GM19324 (cell line): ENCODE results near the gene MSRB3.
"Not testable (repeated sequence)": the region's sequence is repeated elsewhere in the genome, so short reads cannot be mapped to it uniquely, and the experiment has no call there.

ENCODE experiments used
- ATAC-seq: cut with Tn5 transposase; IDR thresholded peaks from one replicate; pipeline ENCODE4 v1.9.1; 2021; ENCODE audit warnings: mild to moderate bottlenecking, moderate library complexity; ENCODE audit not compliant: unreplicated experiment, low FRiP score

MSRB3 gene

DNA sequence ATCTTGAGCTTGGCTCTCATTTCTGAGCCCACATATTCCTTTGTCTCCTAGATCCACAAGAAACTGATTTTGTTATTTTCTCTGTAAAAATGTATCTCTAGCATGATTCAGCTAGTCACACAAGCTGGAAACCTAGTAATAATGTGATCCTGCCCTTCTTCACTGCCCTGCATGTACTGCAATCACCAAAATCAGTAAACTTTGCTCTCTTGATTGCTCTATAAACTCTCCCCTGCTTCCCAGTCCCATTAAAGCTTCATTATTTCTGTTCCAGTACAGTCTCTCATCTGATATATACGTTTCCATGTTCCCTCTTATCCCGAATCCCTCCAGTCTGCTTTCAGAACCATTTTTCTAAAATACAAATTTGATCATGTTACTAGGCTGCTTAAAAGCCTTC, 166.5 kb downstream of the MSRB3 start:
- no peak for ATAC-seq

DNA sequence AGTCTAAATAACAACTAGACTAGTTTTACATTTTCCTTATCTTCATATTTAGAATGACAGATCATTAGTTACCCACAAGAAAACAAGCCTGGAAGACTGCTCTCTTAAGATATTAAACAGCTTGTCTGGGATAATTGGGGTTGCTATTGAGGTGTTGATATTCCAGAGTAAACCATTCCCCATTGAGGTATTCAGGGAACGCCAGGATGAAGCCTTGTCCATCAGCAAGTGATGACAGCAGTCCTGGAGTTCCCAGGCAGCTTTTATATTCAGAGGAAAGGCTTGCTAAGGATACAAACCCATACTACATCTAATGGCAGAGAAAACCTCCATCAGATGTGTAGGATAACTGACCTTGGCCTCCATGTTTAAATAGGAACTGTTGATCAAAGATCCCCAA, 168.4 kb downstream of the MSRB3 start:
- no peak for ATAC-seq

DNA sequence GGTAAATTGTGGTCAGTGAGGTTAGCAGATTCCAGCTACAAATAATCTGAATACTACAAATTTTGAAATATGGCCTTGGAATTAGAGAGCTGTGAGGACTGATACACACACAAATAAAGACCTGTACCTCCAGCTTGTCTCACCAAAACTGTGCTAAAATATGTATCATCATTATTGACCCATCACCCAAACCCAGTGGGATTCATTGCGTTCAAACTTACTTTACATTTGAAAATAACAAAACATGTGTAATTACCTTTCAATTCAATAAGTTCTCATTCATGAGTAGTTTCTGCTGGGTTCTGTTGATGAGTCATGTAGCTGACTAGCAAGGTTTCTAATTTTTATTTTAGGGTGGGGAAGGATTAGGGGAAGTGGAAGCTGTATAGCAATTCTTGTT, 170.9 kb downstream of the MSRB3 start:
- ATAC-seq, result no peak

DNA sequence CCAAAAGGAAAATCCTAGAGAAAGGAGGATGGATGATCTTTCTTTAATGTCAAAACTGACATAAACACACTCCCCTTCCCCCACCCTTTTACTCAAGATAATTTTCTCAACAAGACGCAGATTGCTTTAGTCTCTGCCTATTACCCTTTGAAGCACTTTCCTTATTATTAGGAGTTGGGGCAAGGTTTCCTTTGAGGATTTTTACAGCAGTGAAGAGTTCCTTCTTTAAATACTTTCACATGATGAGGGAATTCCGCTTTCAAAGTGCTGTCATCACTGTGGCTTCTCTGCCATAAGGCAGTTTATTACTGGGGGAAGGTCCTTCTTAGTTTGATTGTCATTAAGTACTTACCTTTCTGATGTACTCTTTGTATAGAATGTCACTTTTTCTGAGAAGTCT, 172.1 kb downstream of the MSRB3 start:
- no peak for ATAC-seq

DNA sequence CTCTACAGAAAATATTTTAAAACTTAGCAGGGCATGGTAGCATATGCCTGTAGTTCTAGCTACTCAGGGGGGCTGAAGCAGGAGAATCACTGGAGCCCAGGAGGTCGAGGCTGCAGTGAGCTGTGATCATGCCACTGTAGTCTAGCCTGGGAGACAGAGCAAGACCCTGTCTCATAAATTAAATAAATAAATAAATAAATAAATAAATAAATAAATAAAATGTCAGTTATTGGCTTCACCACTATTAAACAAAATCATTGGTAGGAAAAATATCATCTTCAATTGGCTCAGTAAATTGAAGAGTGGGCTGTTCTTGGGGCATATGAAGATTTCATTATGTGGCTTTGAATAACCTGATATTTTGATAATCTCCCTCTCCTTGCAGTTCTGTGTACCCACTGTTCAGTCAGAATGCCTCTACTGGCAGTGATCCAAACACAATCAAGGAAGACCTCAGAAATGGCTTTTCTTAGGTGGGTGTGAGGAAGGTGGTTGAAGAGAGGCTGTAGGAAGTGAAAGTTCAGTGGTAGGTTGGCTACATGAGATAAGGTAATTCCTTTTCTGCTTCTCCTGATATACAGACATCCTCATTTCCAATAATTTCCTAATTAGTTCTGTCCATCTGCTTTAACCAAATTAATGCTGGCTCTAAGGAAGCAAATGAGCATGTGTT, 175.8 kb downstream of the MSRB3 start:
- ATAC-seq, result no peak

DNA sequence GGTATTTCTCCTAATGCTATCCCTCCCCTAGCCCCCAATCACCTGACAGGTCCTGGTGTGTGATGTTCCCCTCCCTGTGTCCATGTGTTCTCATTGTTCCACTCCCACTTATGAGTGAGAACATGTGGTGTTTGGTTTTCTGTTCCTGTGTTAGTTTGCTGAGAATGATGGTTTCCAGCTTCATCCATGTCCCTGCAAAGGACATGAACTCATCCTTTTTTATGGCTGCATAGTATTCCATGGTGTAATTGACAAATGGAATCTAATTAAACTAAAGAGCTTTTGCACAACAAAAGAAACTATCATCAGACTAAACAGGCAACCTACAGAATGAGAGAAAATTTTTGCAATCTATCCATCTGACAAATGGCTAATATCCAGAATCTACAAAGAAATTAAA, 178.9 kb downstream of the MSRB3 start:
- not testable (repeated sequence) for ATAC-seq

DNA sequence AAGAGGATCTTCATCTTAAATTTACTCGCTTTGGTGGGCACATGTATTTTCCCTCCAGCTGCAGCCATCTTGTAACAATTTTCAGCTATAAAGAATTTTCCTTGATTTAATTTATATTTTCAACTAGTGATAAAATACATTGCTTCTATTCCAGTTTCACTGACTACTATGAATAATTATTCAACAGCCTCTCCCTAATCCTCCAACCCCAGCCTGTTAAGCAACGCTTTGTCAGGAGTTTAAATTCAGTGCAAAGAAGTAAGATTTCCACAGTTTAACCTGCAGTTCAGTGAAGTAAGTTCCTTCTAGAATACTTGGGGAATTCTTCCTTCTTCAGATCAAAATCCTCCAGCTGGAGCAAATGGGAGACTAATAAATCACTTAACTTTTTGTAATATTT, 180.2 kb downstream of the MSRB3 start:
- no peak for ATAC-seq

DNA sequence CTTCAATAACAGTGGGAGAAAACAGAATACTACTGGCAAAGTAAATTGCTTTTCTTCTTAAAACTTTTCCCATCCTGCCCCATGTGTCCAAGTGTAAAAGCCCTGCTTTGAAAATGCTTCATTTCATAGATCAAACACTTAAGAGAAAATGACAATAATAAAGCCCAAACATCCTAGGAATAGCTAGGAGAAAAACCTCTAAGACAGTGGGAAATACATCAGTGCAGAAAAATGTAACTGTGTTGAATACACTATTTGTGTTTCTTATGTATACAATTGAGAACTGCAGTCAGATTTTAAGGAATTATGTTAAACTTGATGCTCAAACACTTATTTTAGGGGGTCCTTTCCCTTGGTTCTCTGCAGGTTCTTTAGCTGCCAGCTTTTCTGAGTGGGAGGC, 181.1 kb downstream of the MSRB3 start:
- no peak for ATAC-seq

DNA sequence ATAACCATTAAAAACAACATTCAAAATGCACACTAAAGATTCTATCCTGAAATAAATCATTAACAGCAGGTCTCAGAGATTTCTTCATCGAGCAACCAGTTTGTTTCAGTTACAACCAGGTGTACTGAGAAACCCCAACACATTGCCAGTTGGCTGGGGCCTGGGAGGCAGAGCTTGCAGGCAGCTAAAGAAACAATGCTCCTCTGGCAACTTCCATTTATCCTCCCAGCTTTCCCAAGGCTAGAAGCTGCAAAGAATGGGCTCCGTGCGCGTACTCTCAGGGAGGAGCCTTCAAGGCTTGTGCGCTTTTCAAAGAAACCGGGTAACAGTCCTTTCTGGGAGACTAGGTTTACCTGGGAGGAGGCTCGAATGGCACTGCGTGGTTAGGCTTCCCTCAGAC, 181.6 kb downstream of the MSRB3 start:
- ATAC-seq, result no peak

DNA sequence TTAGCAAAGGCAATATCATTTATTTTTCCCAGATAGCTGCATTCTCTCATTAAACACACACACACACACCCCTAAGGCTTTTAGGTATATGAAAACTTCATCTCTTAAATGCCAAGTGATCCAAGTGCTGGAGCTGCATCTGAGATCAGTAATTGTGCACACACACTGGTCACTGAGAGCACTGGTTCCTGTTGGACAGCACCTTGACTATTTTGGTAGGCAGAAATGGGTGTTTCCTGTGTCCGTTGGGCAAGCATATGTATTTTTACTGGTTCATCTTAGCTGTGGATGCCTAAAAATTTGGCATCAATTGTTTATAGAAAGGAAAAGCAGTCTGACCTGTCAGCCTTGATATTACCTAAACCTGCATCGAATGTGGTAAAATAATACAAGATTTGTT, 182.5 kb downstream of the MSRB3 start:
- ATAC-seq, result no peak

DNA sequence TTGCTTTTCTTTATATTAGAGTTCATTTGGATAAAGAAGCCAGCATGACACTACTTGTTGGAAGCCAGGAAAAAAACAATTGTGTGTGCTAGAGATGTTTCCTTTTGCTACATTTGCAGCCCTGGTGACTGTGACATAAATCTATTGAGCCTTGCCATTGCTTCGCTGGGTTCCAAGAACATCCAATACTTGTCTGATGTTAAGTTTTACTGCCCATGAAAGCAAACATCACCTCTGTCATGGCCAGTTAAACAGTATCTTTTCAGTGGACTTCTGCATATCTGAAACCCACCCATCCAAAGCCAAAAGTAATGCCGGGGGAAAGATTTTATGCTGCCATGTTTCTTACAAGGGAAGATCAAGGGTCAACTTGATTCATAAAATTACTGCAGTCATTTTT, 184.0 kb downstream of the MSRB3 start:
- ATAC-seq, result no peak

DNA sequence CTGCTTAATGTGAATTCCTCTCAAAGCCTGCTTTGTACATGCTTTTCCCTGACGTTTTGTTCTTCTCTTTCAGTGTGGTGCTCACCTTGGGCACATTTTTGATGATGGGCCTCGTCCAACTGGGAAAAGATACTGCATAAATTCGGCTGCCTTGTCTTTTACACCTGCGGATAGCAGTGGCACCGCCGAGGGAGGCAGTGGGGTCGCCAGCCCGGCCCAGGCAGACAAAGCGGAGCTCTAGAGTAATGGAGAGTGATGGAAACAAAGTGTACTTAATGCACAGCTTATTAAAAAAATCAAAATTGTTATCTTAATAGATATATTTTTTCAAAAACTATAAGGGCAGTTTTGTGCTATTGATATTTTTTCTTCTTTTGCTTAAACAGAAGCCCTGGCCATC, 184.6 kb downstream of the MSRB3 start:
- no peak for ATAC-seq

DNA sequence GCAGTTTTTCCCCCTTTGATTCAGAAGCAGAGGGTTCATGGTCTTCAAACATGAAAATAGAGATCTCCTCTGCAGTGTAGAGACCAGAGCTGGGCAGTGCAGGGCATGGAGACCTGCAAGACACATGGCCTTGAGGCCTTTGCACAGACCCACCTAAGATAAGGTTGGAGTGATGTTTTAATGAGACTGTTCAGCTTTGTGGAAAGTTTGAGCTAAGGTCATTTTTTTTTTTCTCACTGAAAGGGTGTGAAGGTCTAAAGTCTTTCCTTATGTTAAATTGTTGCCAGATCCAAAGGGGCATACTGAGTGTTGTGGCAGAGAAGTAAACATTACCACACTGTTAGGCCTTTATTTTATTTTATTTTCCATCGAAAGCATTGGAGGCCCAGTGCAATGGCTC, 185.1 kb downstream of the MSRB3 start:
- no peak for ATAC-seq

DNA sequence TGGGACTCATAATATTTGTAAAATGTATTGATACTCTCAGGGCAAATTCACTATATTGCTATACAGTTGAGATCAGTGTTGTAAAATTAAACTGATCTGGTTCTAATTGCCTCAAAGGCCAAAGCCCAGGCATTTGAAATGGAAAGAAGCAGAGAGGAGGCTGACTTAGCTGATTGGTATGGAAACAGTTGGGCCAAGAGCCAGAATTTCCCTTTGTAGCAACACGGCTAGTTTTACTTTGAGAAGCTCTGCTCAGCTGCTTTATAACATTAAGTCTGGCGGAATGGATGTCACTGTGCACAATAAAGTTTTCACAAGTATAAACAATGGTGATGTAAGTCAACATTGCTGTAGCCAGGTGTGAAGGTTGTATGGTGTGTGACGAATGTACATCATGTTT, 186.4 kb downstream of the MSRB3 start:
- no peak for ATAC-seq

DNA sequence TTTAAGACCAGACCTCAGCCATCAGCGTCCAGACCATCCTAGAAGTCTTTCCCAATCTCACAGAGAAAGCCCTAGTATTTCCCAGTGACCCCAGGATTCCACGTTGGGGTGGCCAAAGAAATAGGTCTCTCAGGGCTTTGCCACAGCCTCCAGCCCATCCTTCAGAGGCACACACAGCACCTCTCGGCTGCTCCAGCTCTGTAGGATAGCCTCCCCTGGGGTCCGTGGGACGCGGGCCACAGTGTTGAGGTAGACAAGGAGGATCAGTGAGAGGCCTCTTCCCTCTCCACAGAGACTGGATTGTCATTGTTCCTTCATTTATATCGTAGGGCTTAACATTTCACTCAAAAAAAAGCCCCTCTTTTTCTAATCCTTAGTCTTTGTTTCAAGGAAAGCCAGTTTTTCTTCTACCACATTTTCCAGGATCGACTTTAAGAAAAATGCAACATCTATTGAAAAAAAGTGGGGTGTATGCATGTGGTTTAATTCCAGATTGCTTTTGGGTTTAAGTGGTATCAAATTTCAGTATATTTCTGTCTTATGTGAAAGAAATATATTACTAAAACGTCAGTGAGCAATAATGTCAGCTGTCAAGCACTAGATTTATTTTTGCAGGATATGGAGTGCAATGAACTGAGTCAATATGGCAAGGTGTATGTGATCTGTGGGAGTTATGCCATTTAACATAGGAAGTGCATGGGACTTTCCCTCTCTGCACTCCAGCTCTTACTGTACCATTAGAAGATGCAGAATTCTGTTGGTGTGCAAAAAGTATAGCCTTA, 187.5 kb downstream of the MSRB3 start:
- no peak for ATAC-seq

DNA sequence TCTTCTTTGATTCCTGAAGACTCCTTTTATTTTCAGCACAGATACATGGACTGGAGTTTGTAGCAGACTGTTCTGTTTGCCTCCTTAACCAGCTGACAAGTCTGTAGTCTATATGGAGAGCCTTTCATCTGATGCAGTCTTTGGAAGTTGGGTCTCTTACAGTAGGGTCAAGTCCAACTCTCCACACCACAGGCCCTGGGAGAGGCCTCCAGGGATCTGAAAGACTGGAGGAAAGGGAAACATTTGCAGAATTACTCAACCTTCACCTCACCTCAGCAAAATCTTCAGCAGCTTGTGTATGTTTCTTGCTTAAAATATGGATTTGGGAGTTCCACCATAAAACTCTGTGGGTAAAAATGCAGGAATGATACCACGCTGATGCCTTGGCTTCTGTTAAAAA, 188.4 kb downstream of the MSRB3 start:
- ATAC-seq, result no peak

DNA sequence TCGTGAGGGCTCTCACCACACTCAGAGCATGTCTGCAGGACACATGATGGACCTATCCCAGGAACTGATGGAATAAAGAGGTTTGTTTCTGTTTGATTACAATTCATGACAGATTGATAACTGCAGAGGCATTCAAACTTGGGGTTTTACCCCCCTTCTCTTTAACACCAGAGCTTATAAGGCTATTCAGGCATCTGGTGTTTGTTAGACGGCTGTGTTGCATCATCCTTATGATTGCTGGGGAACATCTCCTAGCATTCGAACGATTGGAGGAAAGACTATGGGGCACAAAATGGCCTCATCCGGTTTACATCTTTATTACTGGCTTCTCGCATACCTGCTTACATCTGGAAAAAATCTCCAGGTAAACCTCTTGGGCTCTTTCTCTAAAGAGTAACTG, 191.8 kb downstream of the MSRB3 start:
- ATAC-seq, result no peak

DNA sequence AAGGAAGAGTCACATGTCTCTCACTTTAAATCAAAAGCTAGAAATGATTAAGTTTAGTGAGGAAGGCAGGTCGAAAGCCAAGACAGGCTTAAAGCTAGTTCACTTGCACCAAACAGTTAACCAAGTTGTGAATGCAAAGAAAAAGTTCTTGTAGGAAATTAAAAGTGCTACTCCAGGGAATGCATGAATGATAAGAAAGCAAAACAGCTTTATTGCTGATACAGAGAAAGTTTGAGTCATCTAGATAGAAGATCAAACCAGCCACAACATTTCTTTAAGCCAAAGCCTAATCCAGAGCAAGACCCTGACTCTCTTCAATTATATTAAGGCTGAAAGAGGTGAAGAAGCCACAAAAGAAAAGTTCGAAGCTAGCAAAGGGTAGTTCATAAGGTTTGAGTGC, 193.6 kb downstream of the MSRB3 start:
- ATAC-seq, result no peak

DNA sequence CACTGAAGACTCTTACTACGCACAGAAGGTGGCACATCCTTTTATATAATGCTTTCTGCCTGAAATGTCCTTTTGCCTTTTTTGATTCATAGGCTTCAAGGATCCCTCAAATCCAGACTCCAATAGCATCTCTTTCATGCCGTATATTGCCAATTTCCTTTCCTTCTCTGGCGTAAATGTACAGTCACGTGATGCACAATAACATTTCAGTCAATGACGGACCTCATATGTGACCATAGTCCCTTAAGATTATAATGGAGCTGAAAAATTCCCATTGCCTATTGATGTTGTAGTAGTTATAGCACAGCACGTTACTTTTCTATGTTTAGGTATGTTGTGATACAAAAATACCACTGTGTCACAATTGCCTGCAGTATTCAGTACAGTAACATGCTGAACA, 196.3 kb downstream of the MSRB3 start:
- ATAC-seq, result no peak

DNA sequence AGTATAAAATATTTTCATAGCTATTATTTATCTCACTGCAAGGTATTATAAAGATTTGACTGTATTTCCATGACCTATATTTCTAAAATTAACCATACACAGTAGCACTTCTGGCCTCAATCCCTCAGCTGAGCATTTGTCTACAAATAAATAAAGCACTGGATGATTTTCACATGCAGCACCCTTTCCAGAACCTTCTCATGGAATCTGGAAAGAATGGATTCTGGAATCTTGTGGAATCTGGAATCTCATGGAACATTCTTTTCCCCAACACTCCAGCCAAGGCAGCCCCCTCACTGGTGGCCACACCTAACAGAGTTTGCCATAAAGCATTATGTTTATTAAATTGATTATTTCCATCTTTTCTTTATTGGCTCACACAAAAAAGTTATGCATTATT, 199.2 kb downstream of the MSRB3 start:
- ATAC-seq, result no peak

DNA sequence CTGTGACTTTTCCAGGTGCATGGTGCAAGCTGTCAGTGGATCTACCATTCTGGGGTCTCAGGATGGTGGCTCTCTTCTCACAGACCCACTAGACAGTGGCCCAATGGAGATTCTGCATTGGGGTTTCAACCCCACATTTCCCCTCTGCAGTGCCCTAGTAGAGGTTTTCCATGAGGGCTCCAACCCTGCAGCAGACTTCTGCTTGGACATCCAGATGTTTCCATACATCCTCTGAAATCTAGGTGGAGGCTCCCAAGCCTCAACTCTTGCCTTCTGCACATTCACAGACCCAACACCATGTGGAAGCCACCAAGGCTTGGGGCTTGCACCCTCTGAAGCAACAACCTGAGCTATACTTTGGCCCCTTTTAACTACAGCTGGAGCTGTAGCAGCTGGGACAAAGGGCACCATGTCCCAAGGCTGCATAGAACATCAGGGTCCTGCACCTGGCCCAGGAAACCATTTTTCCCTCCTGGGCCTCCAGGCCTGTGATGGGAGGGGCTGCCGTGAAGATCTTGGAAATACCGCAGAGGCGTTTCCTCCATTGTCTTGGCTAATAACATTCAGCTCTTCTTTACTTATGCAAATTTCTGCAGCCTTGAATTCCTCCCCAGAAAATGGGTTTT, 205.5 kb downstream of the MSRB3 start:
- ATAC-seq, result not testable (repeated sequence)

DNA sequence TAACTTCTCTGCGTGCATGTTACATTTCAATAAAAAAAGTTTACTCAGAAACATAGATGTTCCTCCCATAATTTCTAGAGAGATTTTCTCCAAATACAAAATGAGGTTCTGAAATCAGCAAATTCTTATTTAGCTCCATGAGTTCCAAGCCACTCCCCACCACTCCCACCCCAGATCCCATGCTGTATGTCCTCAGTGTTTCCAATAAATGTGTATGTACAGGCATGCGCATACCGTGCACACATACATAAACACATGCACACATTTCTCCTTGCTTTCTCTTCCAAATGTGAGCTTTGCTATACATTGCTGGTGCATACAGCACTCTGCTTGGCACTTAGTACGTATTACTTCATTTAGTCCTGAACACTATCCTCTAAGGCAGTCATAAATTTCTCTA, 209.7 kb downstream of the MSRB3 start:
- ATAC-seq, result no peak
